H9 (cell line): ENCODE measurements around the gene ADAP2. TPM values are rescaled to one million over a fixed set of nuclear protein-coding genes. Genes with fewer than 3 reads are reported as not detected.
"Not testable (repeated sequence)": the region's sequence is repeated elsewhere in the genome, so short reads cannot be mapped to it uniquely, and the experiment has no call there.

ENCODE experiments used
- DNase-seq: peaks from one replicate; pipeline ENCODE4 v3.0.0-alpha.2; 2017
- H2AFZ ChIP-seq: one replicate; pipeline ENCODE4 v1.6.1; 2013; ENCODE audit warnings: mild to moderate bottlenecking, low read length, control low read depth, moderate library complexity
- H2AK5ac ChIP-seq: 2 replicates; pipeline ENCODE4 v1.6.1; 2013; ENCODE audit warnings: low read length, control low read depth, mixed read lengths; ENCODE audit not compliant: insufficient read length
- H2BK120ac ChIP-seq: one replicate; pipeline ENCODE4 v1.6.1; 2013; ENCODE audit warnings: low read depth, mild to moderate bottlenecking, low read length, control low read depth, inconsistent platforms; ENCODE audit not compliant: poor library complexity, severe bottlenecking
- H2BK12ac ChIP-seq: 2 replicates; pipeline ENCODE4 v1.6.1; 2013; ENCODE audit warnings: low read length, control low read depth, mixed read lengths, low read depth; ENCODE audit not compliant: insufficient read length
- H2BK15ac ChIP-seq: 2 replicates; pipeline ENCODE4 v1.6.1; 2013; ENCODE audit warnings: low read depth, low read length, control low read depth
- H2BK20ac ChIP-seq: one replicate; pipeline ENCODE4 v1.6.1; 2013; ENCODE audit warnings: low read depth, mild to moderate bottlenecking, low read length, control low read depth, inconsistent platforms; ENCODE audit not compliant: poor library complexity, severe bottlenecking
- H2BK5ac ChIP-seq: 2 replicates; pipeline ENCODE4 v1.6.1; 2013; ENCODE audit warnings: low read length, control low read depth, mixed read lengths; ENCODE audit not compliant: insufficient read length
- H3K14ac ChIP-seq: 2 replicates; pipeline ENCODE4 v1.6.1; 2013; ENCODE audit warnings: low read length, control low read depth; ENCODE audit not compliant: insufficient read depth
- H3K18ac ChIP-seq: 2 replicates; pipeline ENCODE4 v1.6.1; 2013; ENCODE audit warnings: low read depth, mild to moderate bottlenecking, mixed read lengths, low read length, control low read depth; ENCODE audit not compliant: insufficient read length
- H3K23ac ChIP-seq: 2 replicates; pipeline ENCODE4 v1.6.1; 2013; ENCODE audit warnings: low read length, control low read depth, mixed read lengths, low read depth; ENCODE audit not compliant: insufficient read length
- H3K23me2 ChIP-seq: 2 replicates; pipeline ENCODE4 v1.6.1; 2013; ENCODE audit warnings: low read depth, mild to moderate bottlenecking, mixed read lengths, low read length, control low read depth; ENCODE audit not compliant: insufficient read length, poor library complexity, severe bottlenecking
- H3K27ac ChIP-seq: 2 replicates; pipeline ENCODE4 v1.5.1; 2013; ENCODE audit warnings: low read length, control low read depth, mixed read lengths, low read depth; ENCODE audit not compliant: insufficient read length
- H3K27me3 ChIP-seq: 2 replicates; pipeline ENCODE4 v1.6.1; 2013; ENCODE audit warnings: low read length, control low read depth, inconsistent platforms; ENCODE audit not compliant: insufficient read depth
- H3K4ac ChIP-seq: 2 replicates; pipeline ENCODE4 v1.6.1; 2013; ENCODE audit warnings: low read depth, mild to moderate bottlenecking, control low read depth, inconsistent platforms, low read length, moderate library complexity
- H3K4me1 ChIP-seq: 2 replicates; pipeline ENCODE4 v1.6.1; 2013; ENCODE audit warnings: low read length, control low read depth, inconsistent platforms; ENCODE audit not compliant: insufficient read depth
- H3K4me2 ChIP-seq: 2 replicates; pipeline ENCODE4 v1.6.1; 2013; ENCODE audit warnings: low read length, control low read depth, mixed read lengths; ENCODE audit not compliant: insufficient read length, insufficient read depth
- H3K56ac ChIP-seq: 2 replicates; pipeline ENCODE4 v1.6.1; 2013; ENCODE audit warnings: low read depth, mild to moderate bottlenecking, mixed read lengths, low read length, control low read depth; ENCODE audit not compliant: insufficient read length
- H3K79me1 ChIP-seq: 2 replicates; pipeline ENCODE4 v1.6.1; 2013; ENCODE audit warnings: low read depth, mild to moderate bottlenecking, moderate library complexity, low read length, control low read depth, inconsistent platforms; ENCODE audit not compliant: insufficient read depth, poor library complexity, severe bottlenecking
- H3K79me2 ChIP-seq: 2 replicates; pipeline ENCODE4 v1.6.1; 2013; ENCODE audit warnings: low read length, control low read depth, inconsistent platforms; ENCODE audit not compliant: insufficient read depth
- H3K9ac ChIP-seq: 2 replicates; pipeline ENCODE4 v1.6.1; 2013; ENCODE audit warnings: low read length, control low read depth, mixed read lengths; ENCODE audit not compliant: insufficient read length; ENCODE audit errors: extremely low read depth
- H3K9me3 ChIP-seq: one replicate; pipeline ENCODE4 v1.6.1; 2013; ENCODE audit warnings: low read depth, low read length, inconsistent platforms; ENCODE audit not compliant: control insufficient read depth
- H3T11ph ChIP-seq: one replicate; pipeline ENCODE4 v1.6.1; 2013; ENCODE audit warnings: mild to moderate bottlenecking, low read length, control low read depth, inconsistent platforms
- H4K20me1 ChIP-seq: one replicate; pipeline ENCODE4 v1.6.1; 2013; ENCODE audit not compliant: control insufficient read depth, insufficient read length, insufficient read depth
- H4K5ac ChIP-seq: 2 replicates; pipeline ENCODE4 v1.6.1; 2013; ENCODE audit warnings: low read depth, mild to moderate bottlenecking, mixed read lengths, low read length, control low read depth; ENCODE audit not compliant: insufficient read length
- H4K8ac ChIP-seq: replicated peaks from 2 replicates; pipeline ENCODE4 v1.6.1; 2013; ENCODE audit warnings: low read length, control low read depth, mixed read lengths, low read depth; ENCODE audit not compliant: insufficient read length
- H4K91ac ChIP-seq: 2 replicates; pipeline ENCODE4 v1.6.1; 2013; ENCODE audit warnings: low read depth, mild to moderate bottlenecking, moderate library complexity, mixed read lengths, low read length, control low read depth; ENCODE audit not compliant: insufficient read length
- H3K27ac Mint-ChIP-seq, 3 experiments: 2 replicates in 2 of 3; 3 replicates in 1 of 3; pipeline ENCODE4 v1.8.0; 2020 to 2021; ENCODE audit warnings: mixed read lengths in 3 of 3, mild to moderate bottlenecking in 1 of 3, moderate library complexity in 1 of 3
- H3K27me3 Mint-ChIP-seq: 2 replicates; pipeline ENCODE4 v1.8.0; 2021; ENCODE audit warnings: low read depth, mild to moderate bottlenecking, moderate library complexity, mixed read lengths
- H3K36me3 Mint-ChIP-seq, 3 experiments: 2 replicates in 2 of 3; 3 replicates in 1 of 3; pipeline ENCODE4 v1.8.0; 2020 to 2021; ENCODE audit warnings: low read depth in 3 of 3, mixed read lengths in 3 of 3; ENCODE audit not compliant: insufficient read depth in 1 of 3
- H3K4me1 Mint-ChIP-seq, 2 experiments: 2 replicates each; pipeline ENCODE4 v1.8.0; 2020; ENCODE audit warnings: mixed read lengths in 2 of 2
- H3K4me3 Mint-ChIP-seq, 2 experiments: 2 replicates in 1 of 2; 3 replicates in 1 of 2; pipeline ENCODE4 v1.8.0; 2020 to 2021; ENCODE audit warnings: mild to moderate bottlenecking in 2 of 2, mixed read lengths in 2 of 2, moderate library complexity in 1 of 2
- H3K9me3 Mint-ChIP-seq, 2 experiments: 2 replicates in 1 of 2; 3 replicates in 1 of 2; pipeline ENCODE4 v1.8.0; 2020; ENCODE audit warnings: mild to moderate bottlenecking in 2 of 2, mixed read lengths in 2 of 2, moderate library complexity in 1 of 2
- WGBS: extraction: QIAGEN DNeasy Blood & Tissue Kit; methylation state at CpG from one replicate; pipeline ENCODE4 v1.1.7; 2013; ENCODE audit warnings: missing lambda C conversion rate, low lambda C conversion rate, mixed read lengths; ENCODE audit not compliant: insufficient read length; ENCODE audit errors: extremely low coverage; 5-methylcytosine and 5-hydroxymethylcytosine counted together
- total RNA-seq: library from RNA; stranded (reverse); gene quantifications from 2 replicates; pipeline ENCODE4 v1.2.1, GENCODE V29; 2021
- TF ChIP-seq, protein P1 (sequence below): fragments of 200-600 bp; sonication (generic); conservative IDR thresholded peaks from 3 replicates; pipeline ENCODE4 v1.8.0; 2021; ENCODE audit warnings: antibody characterized with exemption, mild to moderate bottlenecking

Gene ADAP2
- total RNA-seq, 1 experiment from 2014 or later = 1.2 TPM

- peaks cover 8% of the 10 kb centered on the region for H3K23me2 ChIP-seq
- no peak overlapping the region for H2BK20ac ChIP-seq
- no peak overlapping the region for H4K5ac ChIP-seq
- H3K18ac ChIP-seq = no peak overlapping the region
- Mint-ChIP-seq H3K27me3 (peaks cover 5% of the 10 kb centered on the region; the same call in 1 of the 2 replicates), H3K9me3 (no peaks in the 10 kb centered on the region), H3K4me3 (no peak overlapping the region), H3K4me1 (peaks cover 12 to 13% of the 10 kb centered on the region in 2 experiments), H3K36me3 (no peaks in the 10 kb centered on the region), H3K27ac (no peak overlapping the region)
- H3K27ac ChIP-seq = no peak overlapping the region
- H3K4ac ChIP-seq = no peak overlapping the region
- H4K20me1 ChIP-seq = no peaks in the 10 kb centered on the region
- no peaks in the 10 kb centered on the region for H3K9me3 ChIP-seq
- no peak overlapping the region for H3T11ph ChIP-seq
- no peak overlapping the region for H2BK15ac ChIP-seq
- H3K79me2 ChIP-seq = no peaks in the 10 kb centered on the region
- no peaks in the 10 kb centered on the region for H3K79me1 ChIP-seq
- WGBS = no CpG with 5 or more reads among the region's 3 CpGs
- H3K56ac ChIP-seq = no peak overlapping the region
- TF ChIP-seq, protein P1, sequence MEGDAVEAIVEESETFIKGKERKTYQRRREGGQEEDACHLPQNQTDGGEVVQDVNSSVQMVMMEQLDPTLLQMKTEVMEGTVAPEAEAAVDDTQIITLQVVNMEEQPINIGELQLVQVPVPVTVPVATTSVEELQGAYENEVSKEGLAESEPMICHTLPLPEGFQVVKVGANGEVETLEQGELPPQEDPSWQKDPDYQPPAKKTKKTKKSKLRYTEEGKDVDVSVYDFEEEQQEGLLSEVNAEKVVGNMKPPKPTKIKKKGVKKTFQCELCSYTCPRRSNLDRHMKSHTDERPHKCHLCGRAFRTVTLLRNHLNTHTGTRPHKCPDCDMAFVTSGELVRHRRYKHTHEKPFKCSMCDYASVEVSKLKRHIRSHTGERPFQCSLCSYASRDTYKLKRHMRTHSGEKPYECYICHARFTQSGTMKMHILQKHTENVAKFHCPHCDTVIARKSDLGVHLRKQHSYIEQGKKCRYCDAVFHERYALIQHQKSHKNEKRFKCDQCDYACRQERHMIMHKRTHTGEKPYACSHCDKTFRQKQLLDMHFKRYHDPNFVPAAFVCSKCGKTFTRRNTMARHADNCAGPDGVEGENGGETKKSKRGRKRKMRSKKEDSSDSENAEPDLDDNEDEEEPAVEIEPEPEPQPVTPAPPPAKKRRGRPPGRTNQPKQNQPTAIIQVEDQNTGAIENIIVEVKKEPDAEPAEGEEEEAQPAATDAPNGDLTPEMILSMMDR = no peak
- H3K27me3 ChIP-seq = no peaks in the 10 kb centered on the region; the same call in 1 of the 2 replicates
- H3K4me1 ChIP-seq = peaks cover 3% of the 10 kb centered on the region; the same call in 1 of the 2 replicates
- no peak overlapping the region for H2BK12ac ChIP-seq
- no peak overlapping the region for H2BK5ac ChIP-seq
- H2BK120ac ChIP-seq = no peak overlapping the region
- DNase-seq = no peak
- no peak overlapping the region for H3K23ac ChIP-seq
- H2AK5ac ChIP-seq = no peak overlapping the region
- H4K8ac ChIP-seq = no peak overlapping the region
- H3K9ac ChIP-seq = no peak overlapping the region
- H3K4me2 ChIP-seq = no peak overlapping the region
- no peak overlapping the region for H3K14ac ChIP-seq
- no peak overlapping the region for H2AFZ ChIP-seq
- H4K91ac ChIP-seq = no peak overlapping the region
Measured at GRCh38 chr17:30965686-30966085, 43.9 kb downstream of the ADAP2 start.

DNA sequence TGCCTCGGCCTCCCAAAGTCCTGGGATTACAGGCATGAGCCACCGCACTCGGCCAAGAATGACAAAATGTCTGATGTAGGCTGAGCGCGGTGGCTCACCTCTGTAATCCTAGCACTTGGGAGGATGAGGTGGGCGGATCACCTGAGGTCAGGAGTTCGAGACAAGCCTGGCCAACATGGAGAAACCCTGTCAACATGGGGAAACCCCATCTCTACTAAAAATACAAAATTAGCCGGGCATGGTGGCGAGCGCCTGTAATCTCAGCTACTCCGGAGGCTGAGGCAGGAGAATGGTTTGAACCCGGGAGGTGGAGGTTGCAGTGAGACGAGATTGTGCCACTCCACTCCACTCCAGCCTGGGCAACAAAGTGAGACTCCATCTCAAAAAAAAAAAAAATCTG is 46.2 kb downstream of the ADAP2 start:
- not testable (repeated sequence) for H3K18ac ChIP-seq, H3K14ac ChIP-seq, H3K4me1 ChIP-seq, H3T11ph ChIP-seq, H3K27ac Mint-ChIP-seq, H3K23me2 ChIP-seq, H3K27me3 Mint-ChIP-seq, H4K8ac ChIP-seq, H2AK5ac ChIP-seq, DNase-seq, H3K4ac ChIP-seq, H3K9ac ChIP-seq, H3K23ac ChIP-seq, H4K5ac ChIP-seq, H2BK120ac ChIP-seq, H2BK20ac ChIP-seq, H4K20me1 ChIP-seq, H2AFZ ChIP-seq, H2BK5ac ChIP-seq, H3K27me3 ChIP-seq, H3K56ac ChIP-seq, H3K79me2 ChIP-seq, H2BK15ac ChIP-seq, H3K27ac ChIP-seq, H2BK12ac ChIP-seq, H4K91ac ChIP-seq, H3K4me3 Mint-ChIP-seq, H3K79me1 ChIP-seq, H3K4me2 ChIP-seq, H3K9me3 ChIP-seq
- Mint-ChIP-seq H3K4me1 (peaks cover 10 to 17% of the 10 kb centered on the region in 2 experiments), H3K9me3 (peaks cover 4 to 10% of the 10 kb centered on the region in 2 experiments), H3K36me3 (peaks cover 6 to 13% (median 10%) of the 10 kb centered on the region in 3 experiments)
- no CpG with 5 or more reads among the region's 13 CpGs for WGBS
